A673 (cell line): ENCODE results near the gene ZNF280A. TPM values are rescaled to one million over a fixed set of nuclear protein-coding genes. Genes with fewer than 3 reads are reported as not detected.

ENCODE experiments used
- BruUV-seq: library from RNA; stranded (reverse); fragments of 400-500 nt; replicated peaks from 2 replicates; lab custom pipeline; 2021; lab: Mats Ljungman, UMichigan
- CTCF ChIA-PET: fragments of 300-600 bp; sonication (Branson Sonifier 250); formaldehyde crosslinking; loops from one replicate; lab custom pipeline; 2022; ENCODE audit warnings: antibody characterized with exemption; lab: Charles Lee
- POLR2A ChIA-PET: fragments of 300-600 bp; sonication (Branson Sonifier 250); formaldehyde crosslinking; loops from one replicate; lab custom pipeline; 2022; ENCODE audit warnings: antibody characterized with exemption; ENCODE audit not compliant: low non-redundant PET; lab: Charles Lee
- DNase-seq: peaks from one replicate; pipeline ENCODE4 v3.0.0-alpha.2; 2015; ENCODE audit warnings: low spot score
- H3K27ac ChIP-seq: fragments of 200-600 bp; sonication (generic); 2 replicates; pipeline ENCODE4 v1.5.1; 2016; ENCODE audit warnings: mixed run types, low read depth, mild to moderate bottlenecking, mixed read lengths, antibody characterized with exemption, low read length; ENCODE audit not compliant: poor library complexity, severe bottlenecking
- H3K27me3 ChIP-seq: fragments of 200-600 bp; sonication (generic); replicated peaks from 2 replicates; pipeline ENCODE4 v1.6.1; 2017; ENCODE audit warnings: mixed run types, low read depth, mild to moderate bottlenecking, mixed read lengths, antibody characterized with exemption, low read length; ENCODE audit not compliant: insufficient read depth, poor library complexity
- H3K36me3 ChIP-seq: fragments of 200-600 bp; sonication (generic); 2 replicates; pipeline ENCODE4 v1.6.1; 2016; ENCODE audit warnings: mixed run types, mild to moderate bottlenecking, mixed read lengths, antibody characterized with exemption, low read length; ENCODE audit not compliant: insufficient read depth, poor library complexity, severe bottlenecking
- H3K4me1 ChIP-seq: fragments of 200-600 bp; sonication (generic); 2 replicates; pipeline ENCODE4 v1.6.1; 2017; ENCODE audit warnings: mixed run types, mild to moderate bottlenecking, mixed read lengths, antibody characterized with exemption, low read length; ENCODE audit not compliant: insufficient read depth, poor library complexity, severe bottlenecking
- H3K4me3 ChIP-seq: fragments of 200-600 bp; sonication (generic); 2 replicates; pipeline ENCODE4 v1.5.1; 2016; ENCODE audit warnings: low read depth, mixed run types, mild to moderate bottlenecking, mixed read lengths, low read length; ENCODE audit not compliant: poor library complexity, severe bottlenecking
- H3K9me3 ChIP-seq: fragments of 200-600 bp; sonication (generic); 2 replicates; pipeline ENCODE4 v1.6.1; 2016; ENCODE audit warnings: mixed run types, low read depth, mild to moderate bottlenecking, mixed read lengths, antibody characterized with exemption, low read length; ENCODE audit not compliant: poor library complexity, severe bottlenecking
- CTCF ChIP-seq: fragments of 300-800, 200-600 bp; sonication (generic); conservative IDR thresholded peaks from 2 replicates; pipeline ENCODE4 v1.5.1; 2017; ENCODE audit warnings: low read depth, mild to moderate bottlenecking, antibody characterized with exemption, low read length, moderate library complexity, mixed read lengths
- EZH2 ChIP-seq: fragments of 200-600 bp; sonication (generic); IDR thresholded peaks from 2 replicates; pipeline ENCODE4 v1.6.1; 2017; ENCODE audit warnings: borderline replicate concordance, low read depth, mild to moderate bottlenecking, mixed read lengths, antibody characterized with exemption, low read length; ENCODE audit not compliant: poor library complexity, severe bottlenecking
- intact Hi-C: fragments of 100-400 bp; cut with micrococcal nuclease; formaldehyde crosslinking; loops from one replicate; pipeline ENCODE4 v1.10.0; 2022; ENCODE audit not compliant: unreplicated experiment
- total RNA-seq: library from RNA; stranded (reverse); gene quantifications from 2 replicates; pipeline ENCODE4 v1.2.3, GENCODE V29; 2021

Gene ZNF280A
- total RNA-seq, 1 experiment from 2014 or later, result not detected

- TF ChIP-seq CTCF (no peak), EZH2 (no peak)
- peaks cover 35% of the 10 kb centered on the region for H3K36me3 ChIP-seq
- H3K4me3 ChIP-seq, result no peak overlapping the region
- no peaks in the 10 kb centered on the region for H3K27me3 ChIP-seq
- no peaks in the 10 kb centered on the region for H3K9me3 ChIP-seq
- no peak overlapping the region for H3K27ac ChIP-seq
- no peaks in the 10 kb centered on the region for H3K4me1 ChIP-seq
- DNase-seq, result no peak
- intact Hi-C loops, result no loop called here
- CTCF ChIA-PET, result no interaction called here
- TSS peak; percentile 9 for BruUV-seq
- POLR2A ChIA-PET, result no interaction called here
Observed at GRCh38 chr22:22488736-22489135, 31.3 kb downstream of the ZNF280A start.

GRCh38 chr22:22487869-22488597 is 32.0 kb downstream of the ZNF280A start:
- no peak for DNase-seq
- H3K27me3 ChIP-seq, result no peaks in the 10 kb centered on the region
- H3K27ac ChIP-seq, result no peak overlapping the region
- POLR2A ChIA-PET, result no interaction called here
- CTCF ChIA-PET, result no interaction called here
- TF ChIP-seq EZH2 (no peak), CTCF (no peak)
- no peak overlapping the region for H3K4me3 ChIP-seq
- no peaks in the 10 kb centered on the region for H3K4me1 ChIP-seq
- BruUV-seq, result no TSS peak
- H3K9me3 ChIP-seq, result no peaks in the 10 kb centered on the region
- intact Hi-C loops, result no loop called here
- peaks cover 28% of the 10 kb centered on the region for H3K36me3 ChIP-seq

- no peak overlapping the region for H3K27ac ChIP-seq
- BruUV-seq, result no TSS peak
- no peaks in the 10 kb centered on the region for H3K4me1 ChIP-seq
- TF ChIP-seq CTCF, result no peak
- TF ChIP-seq EZH2, result no peak
- CTCF ChIA-PET, result no interaction called here
- POLR2A ChIA-PET, result no interaction called here
- no peak for DNase-seq
- H3K9me3 ChIP-seq, result no peaks in the 10 kb centered on the region
- no peak overlapping the region for H3K4me3 ChIP-seq
- intact Hi-C loops, result no loop called here
- H3K27me3 ChIP-seq, result no peaks in the 10 kb centered on the region
- H3K36me3 ChIP-seq, result peaks cover 25% of the 10 kb centered on the region
Observed at GRCh38 chr22:22487059-22487458, 33.0 kb downstream of the ZNF280A start.
